ENCODE results near the gene APOA5.
A peak's percentile ranks its signal among the peaks of the same experiment; 100 is the strongest.
"Not testable (repeated sequence)": the region's sequence is repeated elsewhere in the genome, so short reads cannot be mapped to it uniquely, and the experiment has no call there.

APOA5 gene

GRCh38 chr11:116835791-116836631 lies 44.3 kb upstream of the APOA5 start:
- peak overlapping the region; percentile 41 for H3K4me3 ChIP-seq (ENCODE audit: low read depth, low read length)
- peak; percentile 49 for TF ChIP-seq CTCF (IDR thresholded peaks at IDR 0.05; ENCODE audit: low read depth, low read length)

GRCh38 chr11:116835042-116835772 lies 43.5 kb upstream of the APOA5 start:
- H3K4me3 ChIP-seq (ENCODE audit: low read depth, low read length) = peak overlapping the region; percentile 41
- TF ChIP-seq CTCF (IDR thresholded peaks at IDR 0.05; ENCODE audit: low read depth, low read length) = no peak

- H3K4me3 ChIP-seq (ENCODE audit: low read depth, low read length) = not testable (repeated sequence)
Measured at GRCh38 chr11:116834535-116835041, 42.9 kb upstream of the APOA5 start.

- TF ChIP-seq CTCF (IDR thresholded peaks at IDR 0.05; ENCODE audit: low read depth, low read length) = no peak
- H3K4me3 ChIP-seq (ENCODE audit: low read depth, low read length) = no peak overlapping the region
Measured at GRCh38 chr11:116833816-116834534, 42.3 kb upstream of the APOA5 start.

GRCh38 chr11:116833491-116833815 lies 41.8 kb upstream of the APOA5 start:
- no peak for TF ChIP-seq CTCF (IDR thresholded peaks at IDR 0.05; ENCODE audit: low read depth, low read length)
- no peak overlapping the region for H3K4me3 ChIP-seq (ENCODE audit: low read depth, low read length)

- no peak for TF ChIP-seq CTCF (IDR thresholded peaks at IDR 0.05; ENCODE audit: low read depth, low read length)
Measured at GRCh38 chr11:116832350-116833290, 40.9 kb upstream of the APOA5 start.

More at GRCh38 chr11:116832350-116833290, 40.9 kb upstream of the APOA5 start:
- H3K4me3 ChIP-seq (ENCODE audit: low read depth, low read length) = no peak overlapping the region

Data from WI38 (cell line).